GM18519 (cell line): Measurements from ENCODE around the gene INPP4A.

Experiments
- ATAC-seq: cut with Tn5 transposase; IDR thresholded peaks from one replicate; pipeline ENCODE4 v1.9.1; 2021; ENCODE audit warnings: mild to moderate bottlenecking, moderate library complexity; ENCODE audit not compliant: unreplicated experiment, low FRiP score

Gene INPP4A

GRCh38 chr2:98489486-98489885, 44.8 kb downstream of the INPP4A start:
- no peak for ATAC-seq

DNA sequence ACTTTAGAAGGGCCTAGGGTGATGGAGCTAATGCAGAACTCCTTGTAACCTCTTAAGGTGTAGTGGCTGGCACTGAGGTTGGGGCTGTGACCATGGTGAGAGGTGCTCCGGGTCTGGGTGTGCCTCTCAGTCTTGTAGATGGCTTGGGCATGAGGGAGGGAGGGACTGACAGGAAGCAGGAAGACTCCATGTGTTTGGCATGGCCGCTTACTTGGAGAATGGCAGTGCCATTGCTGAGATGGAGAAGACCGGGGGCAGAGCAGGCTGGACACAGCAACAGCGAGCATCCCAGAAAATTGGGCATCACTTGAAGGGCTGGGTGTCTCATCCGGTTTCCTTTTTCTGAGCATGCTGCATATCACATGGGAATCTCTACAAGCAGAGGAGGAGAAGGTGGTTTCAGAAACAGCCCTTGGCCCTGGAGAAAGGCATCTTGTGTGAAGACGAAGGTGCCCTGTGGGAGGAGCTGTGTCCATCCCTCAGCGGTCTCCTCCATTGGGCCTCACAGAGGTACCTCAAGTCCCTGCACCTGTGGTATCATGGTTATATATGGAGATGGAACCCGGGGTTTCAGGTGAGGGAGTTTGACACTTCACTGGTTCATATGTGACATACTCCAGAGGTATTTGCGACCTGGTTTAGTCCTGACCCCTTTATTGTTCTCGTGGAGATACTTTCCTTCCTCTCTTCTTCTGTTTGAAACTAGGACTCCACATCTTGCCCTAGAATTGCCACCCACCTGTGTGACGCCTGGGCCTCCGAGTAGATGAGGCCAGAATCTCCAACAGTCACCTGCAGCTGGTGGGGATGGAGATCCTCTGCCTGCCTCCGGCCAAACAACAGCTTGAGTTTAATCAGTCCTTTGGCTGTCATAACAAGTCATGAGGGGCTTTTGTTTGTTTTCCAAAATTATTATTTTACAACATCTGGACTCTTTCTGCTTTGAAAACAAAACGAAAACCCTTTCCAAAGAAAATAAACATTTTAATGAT, 45.6 kb downstream of the INPP4A start:
- no peak for ATAC-seq

DNA sequence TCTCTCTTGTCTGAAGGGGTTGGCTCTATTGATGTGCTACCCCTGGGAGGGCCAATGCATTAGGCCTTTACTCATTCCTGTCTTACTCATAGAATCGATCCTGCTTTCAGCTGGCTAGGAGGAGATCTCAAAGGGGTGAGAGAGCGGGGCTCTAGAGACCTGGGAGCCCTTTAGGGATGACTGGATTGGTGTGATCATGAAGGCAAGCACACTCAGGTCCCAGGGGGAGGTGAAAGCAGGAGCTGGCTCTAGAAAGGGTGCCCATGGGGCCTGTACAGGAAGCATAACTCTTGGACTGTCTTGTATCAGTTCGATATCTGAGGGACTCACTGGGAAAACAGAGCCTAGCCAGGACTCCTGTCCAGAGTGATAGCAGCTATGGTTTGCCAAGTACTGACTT, 47.8 kb downstream of the INPP4A start:
- ATAC-seq: no peak

DNA sequence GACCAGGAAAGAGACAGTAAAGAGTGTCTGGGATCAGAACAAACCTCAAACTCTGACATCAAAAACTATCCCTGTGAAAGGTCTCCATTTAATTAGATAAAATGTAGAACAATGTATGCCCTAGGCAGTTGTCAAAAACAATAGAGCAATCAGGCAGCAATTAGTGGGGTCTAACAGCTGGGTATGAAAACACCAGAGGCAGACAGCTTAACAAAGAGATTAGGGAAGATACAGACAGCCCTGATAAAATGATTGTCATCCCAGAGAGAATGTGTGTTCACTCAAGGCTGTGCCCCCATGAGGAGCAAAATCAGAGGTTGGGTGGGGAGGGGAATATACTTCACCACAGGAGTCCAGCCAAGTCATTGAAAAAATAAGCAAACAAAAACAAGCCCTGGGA, 50.0 kb downstream of the INPP4A start:
- no peak for ATAC-seq

GRCh38 chr2:98496750-98497493, 52.3 kb downstream of the INPP4A start:
- no peak for ATAC-seq

DNA sequence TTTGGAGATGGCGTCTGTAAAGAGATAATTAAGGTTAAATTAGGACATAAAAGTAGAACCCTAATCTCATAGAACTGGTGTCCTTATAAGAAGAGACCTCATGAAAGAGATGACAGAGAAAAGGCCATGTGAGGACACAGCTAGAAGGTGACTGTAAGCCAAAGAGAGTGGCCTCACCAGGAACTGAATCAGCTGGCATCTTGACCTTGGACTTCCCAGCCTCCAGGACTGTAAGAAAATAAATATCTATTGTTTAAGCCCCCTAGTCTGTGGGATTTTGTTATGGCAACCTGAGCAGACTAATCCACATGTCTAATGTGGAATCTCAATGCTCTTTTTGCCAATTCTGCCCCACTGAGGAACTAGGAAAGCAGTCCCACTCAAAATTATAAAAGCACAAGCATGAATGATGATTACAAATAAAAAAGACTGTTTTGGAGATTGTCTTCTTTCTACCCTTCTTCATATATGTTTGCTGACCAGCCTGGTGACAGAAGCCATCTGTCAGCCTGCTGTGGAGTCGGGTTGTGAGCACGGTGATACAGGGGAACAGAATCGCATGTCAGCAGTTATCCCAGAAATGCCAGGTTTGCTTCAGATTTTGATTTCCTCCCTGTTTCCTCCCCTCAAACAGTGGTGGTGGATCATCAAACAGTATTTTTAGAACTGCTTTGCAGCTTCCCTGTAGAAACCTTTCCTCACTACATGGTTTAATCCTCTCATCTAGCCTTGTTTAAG, 54.2 kb downstream of the INPP4A start:
- ATAC-seq: no peak

- ATAC-seq: no peak
Measured at GRCh38 chr2:98500561-98500960, 55.9 kb downstream of the INPP4A start.

- no peak for ATAC-seq
Measured at GRCh38 chr2:98501223-98501622, 56.6 kb downstream of the INPP4A start.

- no peak for ATAC-seq
Measured at GRCh38 chr2:98501876-98502275, 57.2 kb downstream of the INPP4A start.

DNA sequence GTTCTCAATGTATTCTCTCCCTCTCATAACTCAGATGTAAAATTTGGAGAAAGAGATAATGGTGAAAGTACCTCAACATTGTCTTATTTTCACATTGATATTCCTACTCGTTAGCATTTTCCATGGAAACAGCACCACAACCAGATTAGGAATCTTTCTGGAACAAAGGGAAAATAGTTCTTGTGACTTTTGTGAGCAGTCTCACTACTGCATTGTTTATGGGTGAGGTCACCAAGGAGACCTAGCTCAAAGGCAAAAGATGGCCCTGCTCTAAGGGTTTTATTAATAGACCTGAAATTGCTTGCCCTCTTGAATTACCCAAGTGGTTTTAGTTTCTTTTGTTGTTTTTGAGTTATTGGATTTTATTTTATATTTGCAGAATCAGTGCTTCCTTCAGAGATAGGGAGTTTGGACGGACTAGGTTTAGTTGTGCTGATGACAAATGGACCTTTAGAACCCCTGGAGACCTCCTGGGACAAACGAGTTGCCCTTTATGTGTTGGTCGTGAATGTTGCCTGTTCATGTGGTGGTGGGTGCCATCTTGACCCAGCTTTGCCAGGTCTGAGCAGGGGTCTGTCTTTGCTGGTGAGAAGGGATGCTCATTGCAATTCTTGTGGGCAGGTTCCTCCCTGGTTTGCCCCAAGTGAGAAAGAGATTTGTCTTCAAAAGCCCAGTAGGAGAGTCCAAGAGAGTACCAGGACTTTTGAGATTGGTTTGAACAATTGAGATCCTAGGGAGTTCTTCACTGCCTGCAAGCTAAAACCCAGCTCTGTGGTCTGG, 58.1 kb downstream of the INPP4A start:
- ATAC-seq: no peak

DNA sequence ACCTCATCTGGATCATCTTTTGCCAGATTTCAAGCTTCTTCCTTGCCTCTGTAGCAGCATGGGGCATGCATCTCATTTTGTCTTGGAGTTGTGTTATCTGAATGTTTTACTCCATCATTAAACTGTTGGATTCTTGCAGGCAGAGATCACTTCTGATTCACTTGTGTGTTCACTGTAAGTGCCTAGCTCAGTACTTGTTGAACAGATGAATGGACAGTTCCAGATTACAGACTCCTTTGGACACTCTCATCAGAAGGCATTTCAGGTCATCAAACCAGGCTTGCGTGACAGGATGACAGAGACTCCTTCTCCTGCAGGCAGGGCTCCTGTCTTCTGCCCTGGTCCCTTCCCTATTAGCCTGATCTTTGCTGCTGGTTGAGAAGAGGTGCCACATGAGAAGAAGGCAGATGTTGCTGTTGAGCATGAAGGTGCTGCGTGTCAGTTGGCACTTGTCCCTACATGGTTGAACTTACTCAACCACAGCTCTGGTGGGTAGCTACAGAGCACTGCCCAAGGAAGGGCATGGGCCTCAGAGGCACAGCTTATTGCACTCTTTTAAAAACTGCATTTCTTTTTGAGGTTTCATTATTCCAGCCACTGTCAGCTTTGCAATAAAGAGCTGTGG, 58.9 kb downstream of the INPP4A start:
- ATAC-seq: no peak

DNA sequence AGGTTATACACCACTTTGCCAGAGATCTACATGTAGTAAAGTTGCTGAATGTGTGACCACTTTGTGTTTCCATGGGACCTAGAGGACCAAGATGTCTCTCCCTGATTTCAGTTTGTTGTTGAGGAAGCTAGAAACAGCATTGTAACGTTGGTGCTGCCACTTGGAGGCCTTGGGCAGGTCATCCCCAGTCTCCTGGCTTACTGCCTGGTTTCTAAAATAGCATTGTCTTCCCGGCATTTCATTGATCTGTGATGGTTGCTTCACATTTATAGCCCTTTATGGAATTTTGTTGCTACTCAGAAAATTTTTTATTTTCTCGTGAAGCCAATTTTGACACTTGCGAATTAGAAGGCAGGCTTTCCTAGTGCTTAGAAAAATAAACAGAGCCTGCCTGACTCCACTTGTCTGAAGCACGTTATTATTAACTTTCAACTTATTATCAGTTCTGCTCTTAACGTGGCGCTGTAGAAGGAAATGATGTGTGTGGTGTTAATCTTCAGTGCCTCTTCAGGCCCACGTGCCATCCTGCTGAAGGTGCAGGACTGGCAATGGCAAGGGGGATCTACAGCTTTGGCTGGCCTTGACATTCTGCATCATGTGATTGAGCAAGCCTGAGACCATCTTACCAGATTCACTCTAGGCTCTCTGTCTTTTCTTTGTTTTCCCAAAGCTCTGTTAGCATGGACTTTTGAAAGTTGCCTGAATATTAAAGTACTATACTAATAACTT, 59.9 kb downstream of the INPP4A start:
- no peak for ATAC-seq

DNA sequence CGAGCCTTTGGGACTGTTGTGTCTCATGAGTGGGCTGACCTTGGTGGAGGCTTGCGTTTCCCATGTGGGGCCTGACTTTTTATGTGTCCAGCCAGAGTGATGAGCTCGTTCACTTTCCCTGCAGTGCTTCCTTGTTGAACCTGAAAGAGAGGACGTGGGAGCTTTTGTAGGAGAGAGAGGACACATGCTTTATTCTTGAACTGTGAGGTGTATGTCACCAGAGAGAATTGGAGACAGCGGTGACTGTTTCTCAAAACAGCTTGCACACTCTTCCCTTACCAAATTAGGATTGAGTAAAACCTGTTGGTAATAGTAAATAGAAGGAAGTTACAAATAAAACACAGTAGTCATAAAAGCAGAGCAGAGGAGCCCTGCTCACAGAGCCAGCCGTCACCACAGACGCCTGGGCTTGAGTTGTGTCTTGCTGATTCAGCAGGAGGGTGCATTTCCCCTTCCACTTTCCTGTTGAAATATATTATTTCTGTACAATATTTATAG, 60.7 kb downstream of the INPP4A start:
- no peak for ATAC-seq

GRCh38 chr2:98505971-98506664, 61.5 kb downstream of the INPP4A start:
- no peak for ATAC-seq

- no peak for ATAC-seq
Measured at GRCh38 chr2:98506881-98507280, 62.2 kb downstream of the INPP4A start.

GRCh38 chr2:98507461-98507860, 62.8 kb downstream of the INPP4A start:
- ATAC-seq: no peak

GRCh38 chr2:98507891-98508708, 63.4 kb downstream of the INPP4A start:
- no peak for ATAC-seq

GRCh38 chr2:98508709-98509066, 64.0 kb downstream of the INPP4A start:
- no peak for ATAC-seq
